Activated naive CD8-positive, alpha-beta T cell treated with anti-CD3 and anti-CD28 coated beads for 36 hours (primary cell): Measurements from ENCODE around the gene KRT4. TPM values are rescaled to one million over a fixed set of nuclear protein-coding genes. Genes with fewer than 3 reads are reported as not detected.
A peak's percentile ranks its signal among the peaks of the same experiment; 100 is the strongest.

Source experiments
- DNase-seq: peaks from one replicate; pipeline ENCODE4 v3.0.0; 2021
- H3K27ac Mint-ChIP-seq: one replicate; pipeline ENCODE4 v1.8.0; 2022; ENCODE audit warnings: mild to moderate bottlenecking, moderate library complexity, mixed read lengths
- H3K27me3 Mint-ChIP-seq: one replicate; pipeline ENCODE4 v1.8.0; 2022; ENCODE audit warnings: mild to moderate bottlenecking, mixed read lengths
- H3K36me3 Mint-ChIP-seq: one replicate; pipeline ENCODE4 v1.8.0; 2021; ENCODE audit warnings: mild to moderate bottlenecking, mixed read lengths
- H3K4me1 Mint-ChIP-seq: one replicate; pipeline ENCODE4 v1.8.0; 2021; ENCODE audit warnings: mixed read lengths
- H3K4me3 Mint-ChIP-seq: one replicate; pipeline ENCODE4 v1.8.0; 2022; ENCODE audit warnings: mild to moderate bottlenecking, moderate library complexity, mixed read lengths
- H3K9me3 Mint-ChIP-seq: one replicate; pipeline ENCODE4 v1.8.0; 2022; ENCODE audit warnings: mixed read lengths
- total RNA-seq, 2 experiments: library from RNA; stranded (reverse); gene quantifications; one replicate each; pipeline ENCODE4 v1.2.3, GENCODE V29; 2021

The KRT4 gene
- total RNA-seq, 2 experiments from 2014 or later: 0.22 TPM; not detected in 1

DNA sequence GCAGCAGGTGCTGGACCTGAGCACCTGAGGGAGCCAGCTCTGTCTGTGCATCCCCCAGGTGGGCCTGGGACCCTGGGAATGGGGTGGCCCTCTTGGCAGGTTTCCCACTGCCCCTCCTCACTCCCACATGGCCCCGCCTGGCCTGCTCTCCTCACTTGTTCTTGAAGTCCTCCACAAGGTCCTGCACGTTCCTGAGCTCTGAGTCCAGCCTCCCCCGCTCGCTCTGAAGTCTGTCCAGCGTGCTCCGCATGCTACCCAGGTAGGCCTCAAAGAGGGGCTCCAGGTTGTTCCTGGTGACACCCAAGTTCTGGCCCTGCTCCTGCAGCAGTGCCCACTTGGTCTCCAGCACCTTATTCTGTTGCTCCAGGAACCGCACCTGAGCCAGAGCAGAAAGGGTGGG is 17.3 kb upstream of the KRT4 start:
- Mint-ChIP-seq H3K27me3 (no peaks in the 10 kb centered on the region), H3K9me3 (no peaks in the 10 kb centered on the region), H3K36me3 (no peaks in the 10 kb centered on the region), H3K27ac (no peak overlapping the region), H3K4me3 (no peak overlapping the region), H3K4me1 (peaks cover 28% of the 10 kb centered on the region)
- DNase-seq: no peak

DNA sequence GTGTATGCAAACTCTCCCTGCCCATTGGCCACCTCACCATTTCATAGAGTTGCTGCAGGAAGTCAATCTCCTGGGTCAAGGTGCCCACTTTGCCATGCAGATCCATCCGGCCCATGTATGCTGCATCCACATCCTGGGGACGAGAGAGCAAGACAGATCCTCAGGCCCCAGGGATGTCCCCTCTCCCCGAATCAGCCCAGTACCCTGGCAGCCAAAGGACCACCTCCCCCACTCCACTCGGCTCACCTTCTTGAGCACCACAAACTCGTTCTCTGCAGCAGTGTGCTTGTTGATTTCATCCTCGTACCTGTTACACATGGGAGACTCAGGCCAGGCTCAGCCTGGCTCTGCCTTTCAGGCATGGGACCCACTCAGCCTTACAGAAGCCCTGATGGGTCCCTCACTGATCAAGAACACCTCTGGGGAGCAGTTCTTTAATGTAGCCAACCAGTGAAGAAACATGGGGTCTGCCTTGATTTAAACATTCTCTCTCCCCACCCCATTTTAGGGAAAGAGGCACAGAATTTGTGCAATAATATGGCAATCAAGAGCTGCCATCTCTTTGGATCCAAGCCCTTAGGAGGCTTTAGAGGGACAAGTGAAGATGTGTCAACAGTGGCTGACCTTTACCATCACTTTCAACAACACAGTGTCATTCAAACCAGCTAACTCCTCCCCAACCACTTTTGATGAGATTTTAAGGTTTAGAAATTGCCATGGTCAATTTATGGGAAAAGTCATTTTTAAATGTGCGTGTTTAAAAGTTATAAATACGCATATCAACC is 16.3 kb upstream of the KRT4 start:
- no peaks in the 10 kb centered on the region for H3K27me3 Mint-ChIP-seq
- no peak for DNase-seq
- no peak overlapping the region for H3K4me3 Mint-ChIP-seq
- H3K36me3 Mint-ChIP-seq: no peaks in the 10 kb centered on the region
- H3K4me1 Mint-ChIP-seq: peaks cover 17% of the 10 kb centered on the region
- no peak overlapping the region for H3K27ac Mint-ChIP-seq
- no peaks in the 10 kb centered on the region for H3K9me3 Mint-ChIP-seq

- peak overlapping the region; percentile 37 for H3K27ac Mint-ChIP-seq
- H3K4me1 Mint-ChIP-seq: peaks cover 11% of the 10 kb centered on the region
- no peaks in the 10 kb centered on the region for H3K9me3 Mint-ChIP-seq
- H3K4me3 Mint-ChIP-seq: no peak overlapping the region
- no peaks in the 10 kb centered on the region for H3K36me3 Mint-ChIP-seq
- no peak for DNase-seq
- H3K27me3 Mint-ChIP-seq: no peaks in the 10 kb centered on the region
Observed at GRCh38 chr12:52828591-52829021, 14.7 kb upstream of the KRT4 start.

DNA sequence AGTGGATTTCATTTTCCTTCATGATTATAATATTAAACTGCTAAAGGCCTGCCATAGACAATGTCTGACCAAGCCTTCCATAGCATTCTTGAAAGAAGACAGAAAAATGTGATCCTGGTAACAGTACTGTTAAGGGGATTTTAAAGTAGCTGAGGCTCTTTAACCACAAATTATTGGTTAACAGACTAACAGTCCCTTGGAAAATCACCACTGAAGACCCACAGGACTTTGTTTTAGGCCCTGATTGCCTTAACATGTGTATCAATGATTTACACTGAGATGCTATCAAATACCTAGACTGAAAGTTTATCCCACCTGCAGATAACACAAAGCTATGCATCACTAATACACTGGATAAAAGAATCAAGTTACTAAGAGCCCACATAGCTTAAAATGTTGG is 14.2 kb upstream of the KRT4 start:
- Mint-ChIP-seq H3K4me1 (peaks cover 11% of the 10 kb centered on the region), H3K27ac (peak overlapping the region; percentile 37), H3K36me3 (no peaks in the 10 kb centered on the region), H3K27me3 (no peaks in the 10 kb centered on the region), H3K9me3 (no peaks in the 10 kb centered on the region), H3K4me3 (no peak overlapping the region)
- DNase-seq: no peak

GRCh38 chr12:52827499-52828090 is 13.7 kb upstream of the KRT4 start:
- no peaks in the 10 kb centered on the region for H3K9me3 Mint-ChIP-seq
- no peaks in the 10 kb centered on the region for H3K27me3 Mint-ChIP-seq
- peaks cover 11% of the 10 kb centered on the region for H3K4me1 Mint-ChIP-seq
- no peak overlapping the region for H3K27ac Mint-ChIP-seq
- H3K36me3 Mint-ChIP-seq: no peaks in the 10 kb centered on the region
- no peak overlapping the region for H3K4me3 Mint-ChIP-seq
- no peak for DNase-seq

GRCh38 chr12:52826611-52827498 is 12.9 kb upstream of the KRT4 start:
- Mint-ChIP-seq H3K4me1 (peaks cover 11% of the 10 kb centered on the region), H3K4me3 (no peak overlapping the region), H3K9me3 (no peaks in the 10 kb centered on the region), H3K27ac (no peak overlapping the region), H3K27me3 (no peaks in the 10 kb centered on the region), H3K36me3 (no peaks in the 10 kb centered on the region)
- DNase-seq: no peak

- H3K27ac Mint-ChIP-seq: no peak overlapping the region
- H3K4me1 Mint-ChIP-seq: peaks cover 11% of the 10 kb centered on the region
- H3K36me3 Mint-ChIP-seq: no peaks in the 10 kb centered on the region
- no peaks in the 10 kb centered on the region for H3K27me3 Mint-ChIP-seq
- H3K4me3 Mint-ChIP-seq: no peak overlapping the region
- H3K9me3 Mint-ChIP-seq: no peaks in the 10 kb centered on the region
- DNase-seq: no peak
Observed at GRCh38 chr12:52825961-52826360, 12.0 kb upstream of the KRT4 start.

DNA sequence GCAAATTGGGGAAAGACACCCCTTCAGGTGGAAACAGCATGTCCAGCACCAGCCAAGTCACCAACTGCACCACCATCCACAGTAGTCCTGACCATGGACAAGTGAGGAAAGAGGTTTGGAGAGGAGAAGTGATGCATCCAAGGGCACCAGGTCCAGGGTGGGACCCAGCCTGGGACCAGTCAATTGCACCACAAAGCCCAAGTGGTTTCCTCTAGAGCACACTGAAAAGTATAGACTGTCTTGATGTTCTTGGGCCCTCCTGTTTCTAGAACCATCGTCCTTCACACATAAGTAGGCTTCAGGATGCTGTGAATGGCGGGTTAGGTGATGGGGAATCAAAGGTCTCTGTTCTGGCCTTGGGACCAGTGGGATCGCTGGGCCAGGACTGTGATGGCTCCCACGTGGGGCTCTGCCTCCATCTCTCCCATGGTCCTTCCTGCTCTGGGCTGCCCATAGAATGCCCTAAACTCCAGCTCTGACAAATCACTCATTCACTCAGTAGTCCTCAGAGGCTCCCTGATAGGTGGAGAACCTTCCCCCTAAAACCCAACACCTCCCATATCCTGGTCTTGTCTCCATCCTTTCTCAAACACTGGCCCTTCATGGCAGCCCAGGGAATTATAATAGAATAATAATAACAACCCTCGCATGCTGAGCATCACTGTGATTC is 11.0 kb upstream of the KRT4 start:
- H3K36me3 Mint-ChIP-seq: no peaks in the 10 kb centered on the region
- peaks cover 9% of the 10 kb centered on the region for H3K4me1 Mint-ChIP-seq
- no peak overlapping the region for H3K27ac Mint-ChIP-seq
- no peaks in the 10 kb centered on the region for H3K27me3 Mint-ChIP-seq
- DNase-seq: no peak
- no peak overlapping the region for H3K4me3 Mint-ChIP-seq
- no peaks in the 10 kb centered on the region for H3K9me3 Mint-ChIP-seq

GRCh38 chr12:52823761-52824450 is 10.0 kb upstream of the KRT4 start:
- no peak for DNase-seq
- no peaks in the 10 kb centered on the region for H3K36me3 Mint-ChIP-seq
- H3K4me3 Mint-ChIP-seq: no peak overlapping the region
- no peaks in the 10 kb centered on the region for H3K9me3 Mint-ChIP-seq
- no peak overlapping the region for H3K27ac Mint-ChIP-seq
- H3K4me1 Mint-ChIP-seq: peaks cover 6% of the 10 kb centered on the region
- H3K27me3 Mint-ChIP-seq: no peaks in the 10 kb centered on the region

DNA sequence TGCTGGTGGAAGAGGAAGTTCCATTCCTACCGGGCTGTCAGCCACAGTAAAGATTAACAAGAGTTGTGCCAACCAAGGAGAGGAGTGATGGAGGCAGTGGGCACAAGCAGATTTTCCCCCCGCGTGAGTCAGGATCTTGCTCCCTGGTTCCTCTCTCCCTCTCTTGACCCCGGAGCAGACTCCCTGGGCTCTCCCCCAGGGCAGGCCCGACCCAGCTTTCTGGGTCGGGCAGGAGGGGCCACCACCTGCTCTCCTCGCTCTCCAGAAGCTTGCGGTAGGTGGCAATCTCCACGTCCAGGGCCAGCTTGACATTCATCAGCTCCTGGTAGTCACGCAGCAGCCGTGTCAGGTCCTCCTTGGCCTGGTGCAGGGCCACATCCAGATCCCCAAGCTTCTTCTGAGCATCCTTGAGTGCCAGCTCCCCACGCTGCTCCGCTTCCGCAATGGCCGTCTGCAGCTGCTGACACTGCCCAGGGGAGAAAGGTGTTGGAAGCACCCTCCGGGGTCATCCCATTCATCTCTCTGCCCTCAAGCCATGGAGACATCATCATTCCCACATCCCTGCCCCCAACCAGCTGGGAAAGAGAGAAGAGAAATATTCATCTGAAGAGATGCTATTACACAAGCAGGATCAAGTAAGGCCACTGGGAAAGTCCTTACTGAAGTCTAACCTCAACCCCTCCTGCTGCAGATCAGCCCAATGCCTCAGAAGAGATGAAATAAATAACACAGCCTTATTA is 9.0 kb upstream of the KRT4 start:
- no peaks in the 10 kb centered on the region for H3K9me3 Mint-ChIP-seq
- no peaks in the 10 kb centered on the region for H3K36me3 Mint-ChIP-seq
- H3K27ac Mint-ChIP-seq: no peak overlapping the region
- H3K27me3 Mint-ChIP-seq: no peaks in the 10 kb centered on the region
- peaks cover 2% of the 10 kb centered on the region for H3K4me1 Mint-ChIP-seq
- no peak overlapping the region for H3K4me3 Mint-ChIP-seq
- no peak for DNase-seq

DNA sequence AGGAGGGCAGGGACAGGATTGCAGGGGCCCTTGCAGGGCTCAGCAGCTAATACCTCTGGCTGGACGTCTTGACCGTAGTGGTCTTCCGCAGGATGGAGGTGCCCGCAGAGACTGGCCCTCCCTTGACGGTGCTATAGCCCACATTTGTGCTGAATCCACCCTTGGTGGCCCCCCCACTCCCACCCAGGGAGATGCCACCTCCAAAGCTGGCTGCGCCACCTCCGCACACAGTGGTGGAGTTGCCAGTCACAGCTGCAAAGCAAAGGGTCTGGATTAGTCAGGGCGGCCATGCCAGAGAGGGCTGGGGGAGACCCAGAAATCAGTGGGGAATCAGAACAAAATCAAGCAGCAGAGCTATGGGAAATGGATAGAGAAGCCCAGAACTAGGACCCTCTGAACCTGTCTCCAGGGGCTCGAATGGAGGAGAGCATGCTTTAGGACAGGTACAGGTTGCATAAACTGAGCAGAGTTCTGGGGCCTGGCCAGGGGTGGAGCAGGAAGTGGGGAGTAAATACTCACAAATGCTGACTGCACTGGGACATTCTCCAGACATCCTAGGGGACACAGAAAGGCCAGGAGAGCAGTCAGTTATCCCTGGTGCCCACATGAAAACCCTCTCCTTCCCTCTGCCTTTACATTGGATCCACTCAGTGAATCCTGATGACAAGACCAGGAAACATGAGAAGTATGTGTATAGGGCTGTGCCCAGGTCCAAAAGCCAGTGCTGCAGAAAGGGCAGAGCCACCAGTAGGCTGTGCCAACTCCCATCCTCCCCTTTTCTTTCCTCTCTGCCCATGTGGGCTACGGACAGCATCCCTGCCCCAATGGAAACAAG is 8.1 kb upstream of the KRT4 start:
- H3K36me3 Mint-ChIP-seq: no peaks in the 10 kb centered on the region
- H3K4me1 Mint-ChIP-seq: peaks cover 8% of the 10 kb centered on the region
- H3K4me3 Mint-ChIP-seq: no peak overlapping the region
- H3K27me3 Mint-ChIP-seq: no peaks in the 10 kb centered on the region
- no peak overlapping the region for H3K27ac Mint-ChIP-seq
- no peaks in the 10 kb centered on the region for H3K9me3 Mint-ChIP-seq
- no peak for DNase-seq

DNA sequence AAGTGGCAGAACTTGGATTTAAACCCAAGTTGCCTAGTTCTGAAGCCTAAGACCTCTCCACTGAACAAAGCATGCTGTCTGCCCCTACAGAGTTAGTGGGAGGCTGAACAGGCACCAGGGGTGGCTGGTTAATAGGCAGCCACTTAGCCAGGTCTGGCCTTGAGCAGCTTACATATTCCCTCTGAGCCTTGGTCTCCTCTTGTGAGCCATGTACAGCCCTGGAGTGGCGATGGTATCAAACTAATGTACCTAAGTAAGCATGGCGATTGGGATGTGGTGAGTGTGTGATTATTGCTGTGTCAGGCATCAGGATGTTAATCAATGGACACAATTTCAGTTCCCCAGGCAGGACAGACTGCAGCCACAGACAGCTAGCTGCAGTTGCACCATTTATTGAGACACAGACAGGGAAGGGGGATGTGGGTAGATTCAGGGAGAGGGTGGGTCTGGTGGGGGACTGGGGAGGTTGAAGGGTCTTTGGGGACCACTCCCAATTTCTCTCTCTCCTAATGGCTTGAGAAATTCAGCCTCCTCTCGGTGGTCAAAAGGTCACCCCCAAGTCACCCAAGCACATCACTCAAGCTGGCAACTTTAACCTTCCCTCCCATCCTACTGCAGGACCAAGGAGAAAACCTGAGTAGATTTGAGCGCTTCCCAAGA is 7.3 kb upstream of the KRT4 start:
- no peaks in the 10 kb centered on the region for H3K36me3 Mint-ChIP-seq
- no peaks in the 10 kb centered on the region for H3K27me3 Mint-ChIP-seq

DNA sequence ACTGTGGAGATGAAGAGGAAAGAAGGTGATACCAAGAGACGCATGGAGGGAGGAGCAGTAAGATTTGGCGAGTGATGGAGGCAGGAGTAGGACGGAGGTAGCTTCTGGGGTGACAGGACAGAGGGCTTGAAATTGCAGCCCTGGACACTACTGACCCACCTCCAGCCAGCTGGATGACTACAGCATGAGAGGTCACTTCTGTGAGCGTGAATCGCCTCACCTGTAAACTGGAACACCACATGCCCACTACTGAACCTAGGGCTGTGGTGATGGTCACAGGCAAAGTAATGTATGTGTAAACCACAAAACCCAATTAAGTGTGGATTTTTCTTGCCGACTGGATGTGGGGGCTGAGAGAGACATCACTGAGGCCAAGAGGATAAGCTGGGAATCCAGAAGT is 6.6 kb upstream of the KRT4 start:
- H3K27ac Mint-ChIP-seq: no peak overlapping the region
- no peaks in the 10 kb centered on the region for H3K9me3 Mint-ChIP-seq
- H3K36me3 Mint-ChIP-seq: no peaks in the 10 kb centered on the region
- H3K4me3 Mint-ChIP-seq: no peak overlapping the region
- no peak for DNase-seq
- no peaks in the 10 kb centered on the region for H3K27me3 Mint-ChIP-seq
- H3K4me1 Mint-ChIP-seq: peaks cover 8% of the 10 kb centered on the region

More for the DNA sequence above, 7.3 kb upstream of the KRT4 start:
- Mint-ChIP-seq H3K4me3 (no peak overlapping the region), H3K4me1 (peaks cover 8% of the 10 kb centered on the region), H3K9me3 (no peaks in the 10 kb centered on the region), H3K27ac (no peak overlapping the region)
- DNase-seq: no peak
